ENCODE results near the gene ZMPSTE24. TPM values are rescaled to one million over a fixed set of nuclear protein-coding genes. Genes with fewer than 3 reads are reported as not detected.
"Not testable (repeated sequence)": the region's sequence is repeated elsewhere in the genome, so short reads cannot be mapped to it uniquely, and the experiment has no call there.

ZMPSTE24 gene
- total RNA-seq, 1 donor from 2014 or later: 25.5 TPM

DNA sequence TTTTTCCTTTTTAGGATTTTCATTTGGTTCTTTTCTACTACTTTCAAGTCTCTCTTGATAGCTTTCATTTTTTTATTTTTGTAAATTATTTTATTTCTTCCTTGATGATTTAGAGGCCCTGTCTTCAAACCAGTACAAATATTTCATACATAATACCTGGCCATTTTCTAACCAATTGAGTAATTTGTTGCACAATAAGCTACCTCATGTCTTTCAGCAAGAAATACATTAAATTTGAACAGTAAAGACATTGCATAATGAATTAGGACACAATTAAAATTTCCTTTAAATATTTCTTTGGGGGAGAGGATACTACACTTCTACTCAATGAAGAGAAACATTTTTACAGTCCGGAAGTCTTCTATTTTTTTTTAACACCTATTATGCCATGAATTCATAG, 74.7 kb downstream of the ZMPSTE24 start:
- Histone ChIP-seq H3K9me3 (no peaks in the 10 kb centered on the region), H3K27me3 (no peaks in the 10 kb centered on the region), H3K27ac (no peak overlapping the region), H3K4me1 (no peaks in the 10 kb centered on the region), H3K36me3 (no peaks in the 10 kb centered on the region), H3K4me3 (no peak overlapping the region)
- DNase-seq (ENCODE audit: extremely low spot score in 2 of 2): no peak
- intact Hi-C loops (cut with DNase I): no loop called here
- TF ChIP-seq POLR2AphosphoS5 (IDR thresholded peaks at IDR 0.05; ENCODE audit: insufficient read depth in 1 of 2, low read depth in 1 of 2): no peak

- DNase-seq (ENCODE audit: extremely low spot score in 2 of 2): no peak
- H3K4me3 ChIP-seq: no peak overlapping the region
- peaks cover 8% of the 10 kb centered on the region for H3K4me1 ChIP-seq
- H3K36me3 ChIP-seq: no peaks in the 10 kb centered on the region
- TF ChIP-seq POLR2AphosphoS5 (IDR thresholded peaks at IDR 0.05; ENCODE audit: insufficient read depth in 1 of 2, low read depth in 1 of 2): no peak
- TF ChIP-seq, protein P1, sequence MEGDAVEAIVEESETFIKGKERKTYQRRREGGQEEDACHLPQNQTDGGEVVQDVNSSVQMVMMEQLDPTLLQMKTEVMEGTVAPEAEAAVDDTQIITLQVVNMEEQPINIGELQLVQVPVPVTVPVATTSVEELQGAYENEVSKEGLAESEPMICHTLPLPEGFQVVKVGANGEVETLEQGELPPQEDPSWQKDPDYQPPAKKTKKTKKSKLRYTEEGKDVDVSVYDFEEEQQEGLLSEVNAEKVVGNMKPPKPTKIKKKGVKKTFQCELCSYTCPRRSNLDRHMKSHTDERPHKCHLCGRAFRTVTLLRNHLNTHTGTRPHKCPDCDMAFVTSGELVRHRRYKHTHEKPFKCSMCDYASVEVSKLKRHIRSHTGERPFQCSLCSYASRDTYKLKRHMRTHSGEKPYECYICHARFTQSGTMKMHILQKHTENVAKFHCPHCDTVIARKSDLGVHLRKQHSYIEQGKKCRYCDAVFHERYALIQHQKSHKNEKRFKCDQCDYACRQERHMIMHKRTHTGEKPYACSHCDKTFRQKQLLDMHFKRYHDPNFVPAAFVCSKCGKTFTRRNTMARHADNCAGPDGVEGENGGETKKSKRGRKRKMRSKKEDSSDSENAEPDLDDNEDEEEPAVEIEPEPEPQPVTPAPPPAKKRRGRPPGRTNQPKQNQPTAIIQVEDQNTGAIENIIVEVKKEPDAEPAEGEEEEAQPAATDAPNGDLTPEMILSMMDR (IDR thresholded peaks at IDR 0.05): no peak
- no peak for TF ChIP-seq POLR2A (IDR thresholded peaks at IDR 0.05)
- H3K9me3 ChIP-seq: no peaks in the 10 kb centered on the region
- H3K27ac ChIP-seq: no peak overlapping the region
- intact Hi-C loops (cut with DNase I): loop anchor here (2.0 kb wide), 1 partner anchor 193 kb away; no protein-coding TSS in a partner anchor
- H3K27me3 ChIP-seq: no peaks in the 10 kb centered on the region
These were observed 79.4 kb downstream of the ZMPSTE24 start for GRCh38 chr1:40337443-40337842.

- no peak for DNase-seq (ENCODE audit: extremely low spot score in 2 of 2)
- peaks cover 8% of the 10 kb centered on the region for H3K4me1 ChIP-seq
- H3K4me3 ChIP-seq: no peak overlapping the region
- no peak overlapping the region for H3K27ac ChIP-seq
- intact Hi-C loops (cut with DNase I): no loop called here
- no peaks in the 10 kb centered on the region for H3K27me3 ChIP-seq
- TF ChIP-seq POLR2AphosphoS5 (IDR thresholded peaks at IDR 0.05; ENCODE audit: insufficient read depth in 1 of 2, low read depth in 1 of 2): no peak
- TF ChIP-seq, protein P1 (IDR thresholded peaks at IDR 0.05): peak; percentile 74 to 95 (median 78)
- no peaks in the 10 kb centered on the region for H3K9me3 ChIP-seq
- no peaks in the 10 kb centered on the region for H3K36me3 ChIP-seq
These were observed 80.8 kb downstream of the ZMPSTE24 start for GRCh38 chr1:40338745-40339419.

GRCh38 chr1:40339420-40340323, 81.6 kb downstream of the ZMPSTE24 start:
- intact Hi-C loops (cut with DNase I): no loop called here
- no peak overlapping the region for H3K4me3 ChIP-seq
- no peak for DNase-seq (ENCODE audit: extremely low spot score in 2 of 2)
- no peaks in the 10 kb centered on the region for H3K9me3 ChIP-seq
- H3K36me3 ChIP-seq: no peaks in the 10 kb centered on the region
- H3K27me3 ChIP-seq: no peaks in the 10 kb centered on the region
- no peak overlapping the region for H3K27ac ChIP-seq
- peaks cover 8% of the 10 kb centered on the region for H3K4me1 ChIP-seq
- TF ChIP-seq POLR2A (IDR thresholded peaks at IDR 0.05): no peak
- TF ChIP-seq, protein P1 (IDR thresholded peaks at IDR 0.05): no peak
- TF ChIP-seq POLR2AphosphoS5 (IDR thresholded peaks at IDR 0.05; ENCODE audit: insufficient read depth in 1 of 2, low read depth in 1 of 2): no peak

- intact Hi-C loops (cut with DNase I): no loop called here
- no peak for DNase-seq (ENCODE audit: extremely low spot score in 2 of 2)
- H3K27ac ChIP-seq: no peak overlapping the region
- TF ChIP-seq POLR2AphosphoS5 (IDR thresholded peaks at IDR 0.05; ENCODE audit: insufficient read depth in 1 of 2, low read depth in 1 of 2): no peak
- TF ChIP-seq, protein P1 (IDR thresholded peaks at IDR 0.05): no peak
- no peak for TF ChIP-seq POLR2A (IDR thresholded peaks at IDR 0.05)
- no peaks in the 10 kb centered on the region for H3K27me3 ChIP-seq
- no peaks in the 10 kb centered on the region for H3K9me3 ChIP-seq
- no peak overlapping the region for H3K4me3 ChIP-seq
- H3K4me1 ChIP-seq: peaks cover 8% of the 10 kb centered on the region
- H3K36me3 ChIP-seq: no peaks in the 10 kb centered on the region
These were observed 83.7 kb downstream of the ZMPSTE24 start for GRCh38 chr1:40341491-40342380.

DNA sequence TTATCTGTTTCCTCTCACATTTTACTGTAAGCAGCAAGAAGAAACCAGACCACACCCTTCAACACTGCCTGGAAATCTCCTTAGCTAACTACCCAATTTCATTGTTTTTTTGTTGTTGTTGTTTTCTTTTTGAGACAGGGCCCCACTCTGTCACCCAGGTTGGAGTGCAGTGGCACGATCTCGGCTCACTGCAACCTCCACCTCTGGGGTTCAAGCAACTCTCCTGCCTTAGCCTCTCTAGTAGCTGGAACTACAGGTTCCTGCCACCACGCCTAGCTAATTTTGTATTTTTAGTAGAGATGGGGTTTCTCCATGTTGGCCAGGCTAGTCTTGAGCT, 84.3 kb downstream of the ZMPSTE24 start:
- H3K36me3 ChIP-seq; H3K4me3 ChIP-seq; DNase-seq (ENCODE audit: extremely low spot score in 2 of 2); H3K27ac ChIP-seq; intact Hi-C loops (cut with DNase I); H3K4me1 ChIP-seq; H3K27me3 ChIP-seq; H3K9me3 ChIP-seq: not testable (repeated sequence)

Measured in vagina (tissue), 2 donors.